Stimulated activated CD4-positive, alpha-beta T cell treated with anti-CD3 and anti-CD28 coated beads, Interleukin-1b, Interleukin-23, amount 100 ng/mL, for 4 hours (primary cell): ENCODE data around the gene PIGC.
"Not testable (repeated sequence)": the region's sequence is repeated elsewhere in the genome, so short reads cannot be mapped to it uniquely, and the experiment has no call there.

Experiments used
- DNase-seq, 2 donors: peaks; one replicate each; pipeline ENCODE4 v3.0.0-alpha.2; 2020; ENCODE audit warnings: low read depth in 2 of 2

The PIGC gene

GRCh38 chr1:172466795-172467407 lies 23.0 kb upstream of the PIGC start:
- DNase-seq = no peak

- no peak for DNase-seq
These were observed 21.7 kb upstream of the PIGC start for GRCh38 chr1:172465617-172466016.

DNA sequence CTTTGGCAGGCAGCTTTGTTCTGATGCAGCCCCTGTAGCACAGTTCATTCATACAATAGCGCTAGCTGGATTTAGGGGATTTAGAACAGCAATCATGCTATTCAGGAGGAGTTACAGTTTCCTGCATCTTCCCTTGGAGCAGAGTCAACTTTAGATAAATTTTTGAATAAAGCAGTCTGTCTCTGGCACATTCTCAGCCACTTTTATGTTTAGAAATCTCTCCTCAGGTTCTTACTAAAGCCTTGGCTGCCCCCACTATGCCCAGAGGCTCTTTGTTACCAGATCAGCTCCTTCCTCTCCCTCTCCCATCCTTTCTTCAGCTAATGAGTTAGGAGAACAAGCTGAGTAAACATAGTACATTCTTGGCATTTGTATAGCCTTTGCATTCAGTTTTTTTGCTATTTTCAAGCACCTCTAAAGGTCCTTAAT lies 17.0 kb upstream of the PIGC start:
- no peak for DNase-seq

DNA sequence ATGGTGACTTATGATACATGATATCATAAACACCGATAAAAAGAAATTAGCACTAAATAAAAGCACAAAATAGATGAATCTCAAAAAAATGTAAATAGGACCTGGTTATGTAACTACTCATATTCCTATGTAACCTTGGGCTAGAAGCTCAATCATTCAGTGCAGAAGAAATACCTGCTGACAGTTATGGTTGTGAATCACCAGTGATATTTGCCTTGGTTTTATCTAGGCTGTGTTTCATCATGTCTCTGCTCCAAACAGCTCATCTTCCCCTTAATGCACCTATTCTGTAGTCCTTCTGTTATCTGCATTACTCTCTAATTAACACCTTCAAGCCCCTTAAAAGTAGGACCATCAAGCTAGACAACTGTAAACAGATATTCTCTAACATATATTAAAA lies 16.3 kb upstream of the PIGC start:
- DNase-seq = no peak

DNA sequence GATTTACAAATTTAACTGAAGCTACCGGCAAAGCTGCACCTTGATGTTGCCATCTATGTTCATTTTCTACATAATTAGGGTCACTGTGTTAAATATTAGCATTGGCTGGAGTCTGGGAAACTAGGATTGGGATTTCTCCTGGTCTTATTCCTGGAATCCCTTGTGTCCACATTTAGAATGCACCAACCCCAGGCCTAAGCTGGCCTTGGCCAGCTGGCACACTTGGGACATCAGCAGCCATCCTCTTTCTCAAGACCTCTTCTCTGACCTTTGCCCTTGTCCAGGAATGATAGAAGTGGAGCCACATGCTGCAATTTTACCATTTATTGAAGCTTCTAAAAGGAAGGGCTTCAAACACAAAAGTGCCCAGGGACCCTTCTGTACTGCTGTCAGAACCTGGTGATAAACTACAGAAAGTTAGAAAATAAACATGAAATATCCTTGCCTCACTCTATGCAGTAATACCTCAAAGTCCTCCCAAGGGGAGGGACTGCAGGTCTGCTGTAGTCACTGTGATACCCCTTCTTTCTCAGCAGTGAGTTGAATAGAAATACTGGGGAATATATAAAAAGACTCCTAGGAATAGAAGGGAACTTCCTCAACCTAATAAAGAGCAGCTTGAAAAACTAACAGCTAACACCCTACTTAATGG lies 13.7 kb upstream of the PIGC start:
- no peak for DNase-seq

- DNase-seq = no peak
These were observed 12.5 kb upstream of the PIGC start for GRCh38 chr1:172456344-172456769.

GRCh38 chr1:172455451-172455850 lies 11.6 kb upstream of the PIGC start:
- no peak for DNase-seq

DNA sequence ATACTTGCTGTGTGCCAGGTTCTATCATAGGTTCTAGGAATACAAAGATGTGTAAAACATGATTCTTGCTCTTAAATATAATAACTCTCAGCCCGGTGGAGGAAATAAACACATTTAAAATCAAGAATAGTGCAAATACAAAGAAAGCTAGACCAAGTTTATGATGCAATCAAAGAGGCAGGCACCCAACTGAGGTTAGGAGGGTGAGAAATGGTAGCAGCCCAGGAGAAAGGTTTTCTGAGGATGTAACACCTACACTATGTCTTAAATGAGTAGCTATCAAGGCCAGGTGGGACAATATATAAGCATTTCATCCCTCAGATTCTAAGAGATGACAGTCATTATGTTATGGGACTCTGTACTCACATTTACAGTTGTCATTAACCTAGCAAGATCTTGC lies 9.7 kb upstream of the PIGC start:
- DNase-seq = no peak

DNA sequence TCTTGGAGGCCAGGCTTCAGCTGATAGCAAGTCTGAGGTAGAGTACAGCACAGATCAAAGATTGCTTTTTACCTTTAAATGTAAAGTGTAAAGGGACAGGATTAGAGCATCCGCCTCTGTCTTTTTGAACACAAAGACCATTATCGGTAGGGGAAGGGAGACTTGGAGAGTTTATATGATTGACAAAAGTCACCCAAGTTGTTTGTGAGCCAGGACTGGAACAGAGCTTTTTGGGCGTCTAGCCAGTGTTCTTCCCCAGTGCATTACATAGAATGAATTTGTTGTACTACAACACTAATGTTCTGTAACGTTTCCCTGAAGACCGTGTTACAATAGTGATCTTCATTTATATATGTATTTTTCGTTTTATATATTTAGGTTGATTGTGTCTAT lies 9.3 kb upstream of the PIGC start:
- DNase-seq = no peak

GRCh38 chr1:172452536-172453152 lies 8.8 kb upstream of the PIGC start:
- no peak for DNase-seq

GRCh38 chr1:172451002-172451443 lies 7.2 kb upstream of the PIGC start:
- no peak for DNase-seq

DNA sequence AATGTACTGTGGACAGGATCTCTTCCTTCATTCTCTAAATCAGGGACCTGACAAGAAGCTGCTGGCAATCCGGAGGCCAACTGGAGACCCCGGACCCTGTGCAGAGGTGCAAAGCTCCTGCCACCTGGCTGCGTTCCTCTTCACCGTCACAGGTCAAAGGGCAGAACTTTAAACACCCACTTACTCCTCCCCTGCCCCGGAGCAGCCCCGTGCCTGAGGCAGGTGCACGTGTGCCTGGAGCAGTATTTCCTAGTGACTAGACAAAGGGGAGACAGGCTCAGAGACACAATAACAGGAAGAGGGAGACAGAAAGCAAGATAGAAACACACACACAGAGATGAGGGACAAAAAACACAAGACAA lies 6.6 kb upstream of the PIGC start:
- DNase-seq = no peak

GRCh38 chr1:172449585-172450523 lies 6.0 kb upstream of the PIGC start:
- DNase-seq = peak in 1 of 2 donors; percentile 7

- no peak for DNase-seq
These were observed 5.2 kb upstream of the PIGC start for GRCh38 chr1:172448995-172449584.

DNA sequence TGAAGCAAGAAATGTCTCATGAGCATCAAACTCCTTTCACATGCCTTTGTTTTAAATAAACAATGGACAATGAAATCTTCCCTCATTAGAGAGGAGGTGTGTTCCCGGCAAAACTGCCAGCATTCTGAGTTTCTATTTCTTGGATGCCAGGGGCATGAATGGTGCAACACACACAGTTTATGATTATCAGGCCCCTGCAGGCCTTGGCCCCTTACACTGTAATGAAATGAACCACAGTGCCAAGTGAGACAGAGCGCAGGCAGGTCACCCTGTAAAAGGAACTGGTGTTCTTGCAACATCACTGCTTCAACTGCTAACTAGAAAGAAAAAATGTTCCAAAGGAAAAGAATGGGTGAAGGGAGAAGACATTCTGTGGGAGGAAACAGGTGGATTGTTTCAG lies 3.8 kb upstream of the PIGC start:
- no peak for DNase-seq

- no peak for DNase-seq
These were observed 2.7 kb upstream of the PIGC start for GRCh38 chr1:172446547-172446946.

DNA sequence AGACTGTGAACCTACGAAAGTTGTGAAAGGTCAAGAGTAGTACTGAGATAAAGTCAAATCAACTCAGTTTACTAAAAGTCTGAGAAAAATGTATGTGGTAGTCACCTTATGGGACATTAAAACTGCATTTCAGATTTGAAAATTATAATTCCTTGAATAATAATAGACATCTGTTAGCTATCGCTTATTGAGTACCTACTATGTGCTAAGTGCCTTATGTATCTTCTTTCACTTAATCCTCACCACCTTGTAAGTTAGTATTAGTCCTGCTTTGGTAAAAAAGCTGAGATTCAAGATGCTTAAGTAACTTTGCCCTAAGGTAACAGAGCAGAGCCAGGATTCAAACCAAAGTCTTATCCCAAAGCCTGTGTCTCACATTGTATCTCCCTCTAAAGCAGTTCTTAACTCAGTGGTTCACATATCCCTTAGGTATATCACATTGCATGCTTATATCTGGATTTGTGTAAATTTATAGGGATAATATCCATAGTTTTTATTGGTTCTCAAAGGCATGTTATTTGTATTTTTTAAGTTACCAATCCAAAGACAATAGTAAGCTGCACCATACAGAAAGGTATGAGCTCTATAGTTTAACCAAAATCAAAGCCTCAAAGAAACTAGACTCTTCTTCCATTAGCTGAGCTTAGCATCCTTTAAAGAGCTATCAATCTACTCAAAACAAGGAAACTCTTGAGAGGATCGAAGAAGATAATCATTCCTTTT lies 865 bp downstream of the PIGC start:
- no peak for DNase-seq

DNA sequence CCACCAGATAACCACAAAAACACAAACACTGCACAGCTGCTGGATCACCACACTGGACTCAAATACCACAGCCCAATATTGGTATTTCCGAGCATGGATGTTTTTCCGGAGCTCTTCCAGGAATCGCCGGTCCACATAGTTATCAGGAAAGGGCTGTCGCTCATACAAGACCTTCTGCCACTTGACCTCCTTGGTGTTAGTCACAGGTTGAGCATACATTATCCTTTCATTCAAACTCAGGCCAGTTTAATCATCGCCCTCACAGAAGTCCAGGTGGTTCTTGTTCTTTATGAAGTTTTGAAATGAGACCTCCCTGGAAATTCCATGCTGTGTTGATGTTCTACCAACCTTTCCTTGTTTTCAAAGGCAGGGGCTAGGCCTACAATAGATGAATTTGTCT lies 1.5 kb downstream of the PIGC start:
- no peak for DNase-seq

- DNase-seq = not testable (repeated sequence)
These were observed 6.7 kb downstream of the PIGC start for GRCh38 chr1:172437183-172437582.

DNA sequence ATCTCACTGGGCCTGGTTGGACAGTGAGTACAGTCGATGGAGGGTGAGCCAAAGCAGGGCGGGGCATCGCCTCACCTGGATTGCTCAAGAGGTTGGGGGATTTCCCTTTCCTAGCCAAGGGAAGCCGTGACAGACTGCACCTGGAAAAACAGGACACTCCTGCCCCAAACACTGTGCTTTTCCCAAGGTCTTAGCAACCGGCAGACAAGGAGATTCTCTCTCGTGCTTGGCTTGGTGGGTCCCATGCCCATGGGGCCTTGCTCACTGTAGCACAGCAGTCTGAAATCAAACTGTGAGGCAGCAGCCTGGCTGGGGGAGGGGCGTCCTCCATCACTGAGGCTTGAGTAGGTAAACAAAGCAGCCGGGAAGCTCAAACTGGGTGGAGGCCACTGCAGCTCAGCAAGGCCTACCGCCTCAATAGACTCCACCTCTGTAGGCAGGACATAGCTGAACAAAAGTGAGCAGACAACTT lies 12.1 kb downstream of the PIGC start:
- no peak for DNase-seq

- DNase-seq = no peak
These were observed 12.7 kb downstream of the PIGC start for GRCh38 chr1:172431204-172431603.
